ENCODE data around the gene UNK. TPM values are rescaled to one million over a fixed set of nuclear protein-coding genes. Genes with fewer than 3 reads are reported as not detected.

Gene UNK
- total RNA-seq, 1 experiment from 2014 or later = 16.0 TPM

GRCh38 chr17:75822119-75822799, 37.7 kb downstream of the UNK start:
- Histone ChIP-seq H3K27me3 (no peaks in the 10 kb centered on the region), H3K4me3 (no peak overlapping the region), H3K36me3 (peaks cover 59% of the 10 kb centered on the region), H3K9me3 (no peaks in the 10 kb centered on the region)
- no peak for DNase-seq

GRCh38 chr17:75822800-75823166, 38.2 kb downstream of the UNK start:
- Histone ChIP-seq H3K9me3 (no peaks in the 10 kb centered on the region), H3K36me3 (peaks cover 54% of the 10 kb centered on the region), H3K27me3 (no peaks in the 10 kb centered on the region), H3K4me3 (no peak overlapping the region)
- DNase-seq = no peak

- H3K36me3 ChIP-seq = peaks cover 49% of the 10 kb centered on the region
- DNase-seq = no peak
- no peak overlapping the region for H3K4me3 ChIP-seq
- no peaks in the 10 kb centered on the region for H3K27me3 ChIP-seq
- no peaks in the 10 kb centered on the region for H3K9me3 ChIP-seq
These were observed 38.8 kb downstream of the UNK start for GRCh38 chr17:75823257-75824041.

- no peak for DNase-seq
- Histone ChIP-seq H3K27me3 (no peaks in the 10 kb centered on the region), H3K36me3 (peaks cover 43% of the 10 kb centered on the region), H3K4me3 (no peak overlapping the region), H3K9me3 (no peaks in the 10 kb centered on the region)
These were observed 39.5 kb downstream of the UNK start for GRCh38 chr17:75824050-75824552.

- no peak for DNase-seq
- no peak overlapping the region for H3K4me3 ChIP-seq
These were observed 40.1 kb downstream of the UNK start for GRCh38 chr17:75824666-75825065.

GRCh38 chr17:75825149-75825552, 40.5 kb downstream of the UNK start:
- H3K9me3 ChIP-seq = no peaks in the 10 kb centered on the region
- no peak overlapping the region for H3K4me3 ChIP-seq
- H3K27me3 ChIP-seq = no peaks in the 10 kb centered on the region
- DNase-seq = no peak
- peaks cover 32% of the 10 kb centered on the region for H3K36me3 ChIP-seq

More at GRCh38 chr17:75824666-75825065, 40.1 kb downstream of the UNK start:
- Histone ChIP-seq H3K36me3 (peaks cover 37% of the 10 kb centered on the region), H3K9me3 (no peaks in the 10 kb centered on the region), H3K27me3 (no peaks in the 10 kb centered on the region)

- DNase-seq = no peak
- Histone ChIP-seq H3K9me3 (no peaks in the 10 kb centered on the region), H3K4me3 (no peak overlapping the region), H3K27me3 (no peaks in the 10 kb centered on the region), H3K36me3 (peaks cover 29% of the 10 kb centered on the region)
These were observed 41.3 kb downstream of the UNK start for GRCh38 chr17:75825748-75826370.

GRCh38 chr17:75826561-75827307, 42.1 kb downstream of the UNK start:
- Histone ChIP-seq H3K4me3 (no peak overlapping the region), H3K27me3 (no peaks in the 10 kb centered on the region)
- no peak for DNase-seq

GRCh38 chr17:75827308-75828075, 42.9 kb downstream of the UNK start:
- DNase-seq = peak; percentile 36
- H3K4me3 ChIP-seq = no peak overlapping the region

More at GRCh38 chr17:75826561-75827307, 42.1 kb downstream of the UNK start:
- peaks cover 21% of the 10 kb centered on the region for H3K36me3 ChIP-seq
- no peaks in the 10 kb centered on the region for H3K9me3 ChIP-seq

GRCh38 chr17:75828076-75828400, 43.4 kb downstream of the UNK start:
- Histone ChIP-seq H3K4me3 (no peak overlapping the region), H3K36me3 (peaks cover 10% of the 10 kb centered on the region)
- no peak for DNase-seq

More at GRCh38 chr17:75827308-75828075, 42.9 kb downstream of the UNK start:
- Histone ChIP-seq H3K36me3 (peaks cover 13% of the 10 kb centered on the region), H3K27me3 (no peaks in the 10 kb centered on the region), H3K9me3 (no peaks in the 10 kb centered on the region)

GRCh38 chr17:75828741-75829140, 44.1 kb downstream of the UNK start:
- H3K27me3 ChIP-seq = no peaks in the 10 kb centered on the region
- no peaks in the 10 kb centered on the region for H3K9me3 ChIP-seq
- no peak for DNase-seq
- peaks cover 6% of the 10 kb centered on the region for H3K36me3 ChIP-seq
- H3K4me3 ChIP-seq = no peak overlapping the region

More at GRCh38 chr17:75828076-75828400, 43.4 kb downstream of the UNK start:
- no peaks in the 10 kb centered on the region for H3K27me3 ChIP-seq
- H3K9me3 ChIP-seq = no peaks in the 10 kb centered on the region

- H3K36me3 ChIP-seq = peaks cover 4% of the 10 kb centered on the region
- H3K27me3 ChIP-seq = no peaks in the 10 kb centered on the region
- H3K9me3 ChIP-seq = no peaks in the 10 kb centered on the region
- H3K4me3 ChIP-seq = no peak overlapping the region
- DNase-seq = no peak
These were observed 45.1 kb downstream of the UNK start for GRCh38 chr17:75829747-75830146.

- Histone ChIP-seq H3K36me3 (peaks cover 4% of the 10 kb centered on the region), H3K4me3 (no peak overlapping the region), H3K27me3 (no peaks in the 10 kb centered on the region), H3K9me3 (no peaks in the 10 kb centered on the region)
- no peak for DNase-seq
These were observed 45.8 kb downstream of the UNK start for GRCh38 chr17:75830164-75831031.

GRCh38 chr17:75831032-75831571, 46.5 kb downstream of the UNK start:
- Histone ChIP-seq H3K36me3 (no peaks in the 10 kb centered on the region), H3K4me3 (no peak overlapping the region), H3K27me3 (no peaks in the 10 kb centered on the region), H3K9me3 (no peaks in the 10 kb centered on the region)
- no peak for DNase-seq

- DNase-seq = peak; percentile 29
- Histone ChIP-seq H3K9me3 (no peaks in the 10 kb centered on the region), H3K27me3 (no peaks in the 10 kb centered on the region), H3K4me3 (no peak overlapping the region), H3K36me3 (no peaks in the 10 kb centered on the region)
These were observed 47.6 kb downstream of the UNK start for GRCh38 chr17:75832164-75832651.
